Activated naive CD4-positive, alpha-beta T cell treated with anti-CD3 and anti-CD28 coated beads for 36 hours (primary cell): ENCODE results near the gene ATP10D. TPM values are rescaled to one million over a fixed set of nuclear protein-coding genes. Genes with fewer than 3 reads are reported as not detected.
"Not testable (repeated sequence)": the region's sequence is repeated elsewhere in the genome, so short reads cannot be mapped to it uniquely, and the experiment has no call there.

ENCODE experiments used
- CTCF ChIA-PET: fragments of 350-600 bp; sonication (Branson Sonifier 250); formaldehyde crosslinking; loops from one replicate; lab custom pipeline; 2021; ENCODE audit warnings: antibody characterized with exemption; lab: Charles Lee
- DNase-seq: peaks from one replicate; pipeline ENCODE4 v3.0.0-alpha.2; 2020
- H3K27ac Mint-ChIP-seq: one replicate; pipeline ENCODE4 v1.8.0; 2021; ENCODE audit warnings: mild to moderate bottlenecking, mixed read lengths
- H3K27me3 Mint-ChIP-seq: one replicate; pipeline ENCODE4 v1.8.0; 2021; ENCODE audit warnings: low read depth, mixed read lengths
- H3K36me3 Mint-ChIP-seq: one replicate; pipeline ENCODE4 v1.8.0; 2021; ENCODE audit warnings: low read depth, mixed read lengths
- H3K4me1 Mint-ChIP-seq: one replicate; pipeline ENCODE4 v1.8.0; 2021; ENCODE audit warnings: low read depth, mixed read lengths
- H3K4me3 Mint-ChIP-seq: one replicate; pipeline ENCODE4 v1.8.0; 2021; ENCODE audit warnings: mild to moderate bottlenecking, moderate library complexity, mixed read lengths
- H3K9me3 Mint-ChIP-seq: one replicate; pipeline ENCODE4 v1.8.0; 2021; ENCODE audit warnings: mixed read lengths
- intact Hi-C: fragments of 100-400 bp; cut with micrococcal nuclease; formaldehyde crosslinking; loops from one replicate; pipeline ENCODE4 v1.15.1; 2023
- total RNA-seq, 2 experiments: library from RNA; stranded (reverse); gene quantifications; one replicate each; pipeline ENCODE4 v1.2.3, GENCODE V29; 2021

ATP10D gene
- total RNA-seq, 2 experiments from 2014 or later = 2.7 to 3.1 TPM

GRCh38 chr4:47526281-47526680, 41.2 kb downstream of the ATP10D start:
- no peak overlapping the region for H3K27ac Mint-ChIP-seq
- no peak for DNase-seq
- H3K36me3 Mint-ChIP-seq = peaks cover 9% of the 10 kb centered on the region
- no peak overlapping the region for H3K4me3 Mint-ChIP-seq
- H3K27me3 Mint-ChIP-seq = no peaks in the 10 kb centered on the region
- CTCF ChIA-PET = interaction anchor here (0.7 kb wide), 1 partner anchor 12 kb away, joined by 3 read pairs; no protein-coding TSS in a partner anchor
- H3K4me1 Mint-ChIP-seq = peaks cover 6% of the 10 kb centered on the region
- intact Hi-C loops = no loop called here
- peaks cover 14% of the 10 kb centered on the region for H3K9me3 Mint-ChIP-seq

GRCh38 chr4:47528646-47529045, 43.6 kb downstream of the ATP10D start:
- H3K27me3 Mint-ChIP-seq, H3K36me3 Mint-ChIP-seq, H3K4me3 Mint-ChIP-seq, DNase-seq, H3K27ac Mint-ChIP-seq, intact Hi-C loops: not testable (repeated sequence)
- Mint-ChIP-seq H3K4me1 (peaks cover 26% of the 10 kb centered on the region), H3K9me3 (peaks cover 14% of the 10 kb centered on the region)
- CTCF ChIA-PET = interaction anchor here (0.6 kb wide), 1 partner anchor 35 kb away, joined by 4 read pairs; no protein-coding TSS in a partner anchor

DNA sequence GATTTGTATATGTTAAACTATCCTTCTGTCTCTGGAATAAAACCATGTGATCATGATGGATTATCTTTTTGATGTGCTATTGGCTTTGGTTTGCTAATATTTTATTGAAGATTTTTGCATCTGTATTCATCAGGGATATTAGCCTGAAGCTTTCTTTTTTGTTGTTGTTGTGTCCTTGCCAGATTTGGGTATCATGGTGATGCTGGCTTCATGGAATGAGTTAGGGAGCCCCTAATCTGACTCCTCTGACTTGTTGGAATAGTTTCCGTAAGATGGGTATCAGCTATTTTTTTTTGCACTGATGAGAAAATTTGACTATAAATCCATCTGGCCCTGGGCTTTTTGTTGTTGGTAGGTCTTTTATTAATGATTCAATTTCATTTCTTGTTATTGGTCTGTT, 45.7 kb downstream of the ATP10D start:
- peaks cover 33% of the 10 kb centered on the region for H3K4me1 Mint-ChIP-seq
- CTCF ChIA-PET = interaction anchor here (0.6 kb wide), 1 partner anchor 24 kb away, joined by 4 read pairs; no protein-coding TSS in a partner anchor

DNA sequence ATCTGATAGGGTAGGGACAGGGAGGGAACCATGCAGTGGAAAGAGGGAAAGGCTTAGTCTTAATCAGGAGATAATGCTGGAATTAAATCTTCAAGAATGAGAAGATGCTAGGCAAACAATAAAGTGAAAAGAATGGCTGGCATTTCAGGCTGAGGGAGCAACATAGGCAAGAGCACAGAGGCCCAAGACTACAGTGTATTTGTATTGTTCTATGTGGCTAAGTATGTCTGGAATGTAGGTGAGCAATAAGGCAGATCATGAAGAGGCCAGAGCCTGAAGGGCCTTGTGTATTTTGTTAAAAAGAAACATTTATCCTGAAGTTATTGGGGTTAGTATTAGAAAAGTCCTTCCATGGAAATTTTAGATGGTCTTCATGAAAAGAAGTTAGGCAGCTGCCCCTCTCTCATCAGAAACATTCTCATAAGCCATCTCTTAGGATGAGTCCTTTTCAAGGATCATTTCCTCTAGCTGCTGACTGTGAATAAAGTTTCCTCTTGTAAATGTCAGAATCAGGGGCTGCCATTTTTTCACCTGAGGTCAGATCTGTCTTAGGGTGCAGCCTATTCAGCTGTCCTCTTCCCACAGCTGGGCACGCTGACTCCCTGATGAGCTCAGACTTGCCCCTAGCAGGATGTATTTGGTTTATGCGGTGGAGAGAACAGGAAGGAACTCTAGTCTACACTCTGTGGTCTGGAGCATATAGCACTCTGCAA, 46.3 kb downstream of the ATP10D start:
- Mint-ChIP-seq H3K9me3 (peaks cover 14% of the 10 kb centered on the region), H3K36me3 (peaks cover 11% of the 10 kb centered on the region), H3K4me3 (no peak overlapping the region), H3K27me3 (no peaks in the 10 kb centered on the region), H3K27ac (no peak overlapping the region), H3K4me1 (peaks cover 33% of the 10 kb centered on the region)
- intact Hi-C loops = loop anchor here (1.0 to 2.0 kb wide), 2 partner anchors 47 to 68 kb away; partner anchors contain the start of genes ATP10D and COMMD8
- CTCF ChIA-PET = no interaction called here
- DNase-seq = peak; percentile 66

More for the DNA sequence above, 45.7 kb downstream of the ATP10D start:
- Mint-ChIP-seq H3K4me3 (no peak overlapping the region), H3K36me3 (peaks cover 9% of the 10 kb centered on the region), H3K27ac (no peak overlapping the region), H3K27me3 (no peaks in the 10 kb centered on the region), H3K9me3 (peaks cover 14% of the 10 kb centered on the region)
- no peak for DNase-seq
- intact Hi-C loops = loop anchor here (1.0 to 2.0 kb wide), 2 partner anchors 46 to 68 kb away; partner anchors contain the start of genes ATP10D and COMMD8

DNA sequence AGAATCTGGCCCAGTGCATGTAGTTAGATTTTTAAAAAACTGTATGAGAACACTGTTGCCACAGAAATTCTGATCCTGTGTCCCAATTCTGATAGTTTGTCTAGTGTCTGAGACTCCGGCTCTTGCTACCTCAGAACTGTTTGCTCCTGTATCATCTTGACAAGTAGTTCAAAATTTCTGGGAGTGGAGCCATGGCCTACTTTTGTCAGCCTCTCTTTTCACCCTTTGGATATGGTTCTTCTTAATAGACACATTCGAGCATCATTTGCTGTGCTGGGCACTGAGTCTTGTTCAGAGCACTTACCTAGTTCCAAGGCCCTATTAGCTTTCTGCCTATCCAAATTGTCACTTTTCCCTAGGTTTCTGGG, 46.9 kb downstream of the ATP10D start:
- Mint-ChIP-seq H3K9me3 (peaks cover 14% of the 10 kb centered on the region), H3K4me1 (peaks cover 33% of the 10 kb centered on the region), H3K27me3 (no peaks in the 10 kb centered on the region), H3K36me3 (peaks cover 11% of the 10 kb centered on the region), H3K27ac (no peak overlapping the region), H3K4me3 (no peak overlapping the region)
- CTCF ChIA-PET = interaction anchor here (1.4 kb wide), 1 partner anchor 32 kb away, joined by 8 read pairs; no protein-coding TSS in a partner anchor
- intact Hi-C loops = loop anchor here (1.0 to 2.0 kb wide), 2 partner anchors 47 to 69 kb away; partner anchors contain the start of genes ATP10D and COMMD8
- DNase-seq = no peak

DNA sequence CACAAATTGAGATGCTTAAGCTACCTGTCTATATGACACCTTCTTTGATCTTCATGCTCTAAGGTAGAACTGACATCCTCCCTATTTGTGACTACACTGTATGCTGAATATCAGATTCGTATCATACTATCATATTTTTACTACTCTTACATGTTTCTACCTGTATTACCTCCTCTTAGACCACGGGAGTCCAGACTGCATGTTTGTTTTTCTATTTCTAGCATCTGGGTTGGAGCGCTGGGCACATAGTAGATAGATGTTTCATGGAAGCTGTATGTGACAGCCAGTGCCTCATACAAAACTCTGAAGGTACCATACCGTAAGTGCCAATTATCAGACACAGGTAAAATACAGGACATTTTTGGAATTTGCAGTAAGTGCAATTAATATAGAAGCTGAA, 47.6 kb downstream of the ATP10D start:
- intact Hi-C loops = no loop called here
- DNase-seq = no peak
- Mint-ChIP-seq H3K9me3 (peaks cover 14% of the 10 kb centered on the region), H3K36me3 (peaks cover 10% of the 10 kb centered on the region), H3K27ac (no peak overlapping the region), H3K4me3 (no peak overlapping the region), H3K27me3 (no peaks in the 10 kb centered on the region), H3K4me1 (peaks cover 33% of the 10 kb centered on the region)
- CTCF ChIA-PET = interaction anchor here (1.4 kb wide), 1 partner anchor 31 kb away, joined by 8 read pairs; no protein-coding TSS in a partner anchor

- DNase-seq = peak; percentile 10
- intact Hi-C loops = loop anchor here (2.0 kb wide), 1 partner anchor 43 kb away; no protein-coding TSS in a partner anchor
- H3K27ac Mint-ChIP-seq = no peak overlapping the region
- H3K36me3 Mint-ChIP-seq = peaks cover 10% of the 10 kb centered on the region
- peaks cover 33% of the 10 kb centered on the region for H3K4me1 Mint-ChIP-seq
- H3K27me3 Mint-ChIP-seq = no peaks in the 10 kb centered on the region
- H3K4me3 Mint-ChIP-seq = no peak overlapping the region
- H3K9me3 Mint-ChIP-seq = peaks cover 14% of the 10 kb centered on the region
- CTCF ChIA-PET = interaction anchor here (1.2 kb wide), 1 partner anchor 44 kb away, joined by 3 read pairs; no protein-coding TSS in a partner anchor
Measured at GRCh38 chr4:47533689-47534347, 48.7 kb downstream of the ATP10D start.

DNA sequence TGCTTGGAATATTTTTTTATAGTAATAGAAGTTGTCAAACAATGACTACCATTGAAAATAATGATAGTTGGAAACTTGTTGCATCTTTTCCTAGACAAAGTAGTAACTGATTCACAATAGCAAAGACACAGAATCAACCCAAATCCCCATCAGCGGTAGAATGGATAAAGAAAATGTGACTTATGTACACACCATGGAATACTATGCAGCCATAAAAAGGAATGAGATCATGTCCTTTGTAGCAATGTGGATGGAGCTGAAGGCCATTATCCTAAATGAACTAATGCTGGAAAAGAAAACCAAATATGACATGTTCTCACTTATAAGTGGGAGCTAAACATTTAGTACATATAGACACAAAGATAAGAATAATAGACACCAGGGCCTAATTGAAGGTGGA, 49.7 kb downstream of the ATP10D start:
- Mint-ChIP-seq H3K4me1 (peaks cover 33% of the 10 kb centered on the region), H3K36me3 (peaks cover 7% of the 10 kb centered on the region), H3K4me3 (no peak overlapping the region), H3K9me3 (peaks cover 6% of the 10 kb centered on the region), H3K27ac (no peak overlapping the region), H3K27me3 (no peaks in the 10 kb centered on the region)
- intact Hi-C loops = loop anchor here (2.0 kb wide), 1 partner anchor 44 kb away; no protein-coding TSS in a partner anchor
- no peak for DNase-seq
- CTCF ChIA-PET = interaction anchor here (1.2 kb wide), 1 partner anchor 45 kb away, joined by 3 read pairs; no protein-coding TSS in a partner anchor

- intact Hi-C loops = loop anchor here (2.0 kb wide), 1 partner anchor 45 kb away; no protein-coding TSS in a partner anchor
- H3K27ac Mint-ChIP-seq = no peak overlapping the region
- no peak for DNase-seq
- no peak overlapping the region for H3K4me3 Mint-ChIP-seq
- H3K4me1 Mint-ChIP-seq = peaks cover 33% of the 10 kb centered on the region
- H3K9me3 Mint-ChIP-seq = no peaks in the 10 kb centered on the region
- no peaks in the 10 kb centered on the region for H3K27me3 Mint-ChIP-seq
- peaks cover 2% of the 10 kb centered on the region for H3K36me3 Mint-ChIP-seq
- CTCF ChIA-PET = no interaction called here
Measured at GRCh38 chr4:47535567-47536147, 50.6 kb downstream of the ATP10D start.

DNA sequence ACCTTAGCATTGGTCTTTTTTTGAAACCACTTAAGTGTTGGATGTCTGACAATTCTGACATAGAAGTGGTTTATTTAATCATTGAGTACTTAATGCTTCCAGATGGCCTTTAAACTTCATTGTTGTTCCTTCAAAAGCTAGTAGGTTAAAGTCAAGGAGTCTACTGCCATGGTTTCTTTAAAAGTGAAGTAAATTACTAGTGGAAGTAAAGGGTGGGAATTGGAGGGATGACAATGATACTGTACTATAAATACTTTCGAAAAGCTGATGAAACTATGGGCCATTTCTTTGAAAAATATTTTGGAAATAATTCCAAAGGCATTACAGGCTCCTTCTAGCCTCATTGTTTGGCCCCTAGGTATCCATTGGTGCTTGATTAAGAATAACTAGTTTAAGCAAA, 51.9 kb downstream of the ATP10D start:
- Mint-ChIP-seq H3K4me3 (no peak overlapping the region), H3K36me3 (peaks cover 2% of the 10 kb centered on the region), H3K9me3 (no peaks in the 10 kb centered on the region), H3K27me3 (no peaks in the 10 kb centered on the region), H3K27ac (no peak overlapping the region), H3K4me1 (peaks cover 20% of the 10 kb centered on the region)
- CTCF ChIA-PET = interaction anchor here (1.2 kb wide), 1 partner anchor 27 kb away, joined by 5 read pairs; no protein-coding TSS in a partner anchor
- intact Hi-C loops = no loop called here
- no peak for DNase-seq

- peaks cover 7% of the 10 kb centered on the region for H3K4me1 Mint-ChIP-seq
- no peaks in the 10 kb centered on the region for H3K9me3 Mint-ChIP-seq
- peaks cover 2% of the 10 kb centered on the region for H3K36me3 Mint-ChIP-seq
- no peak for DNase-seq
- H3K4me3 Mint-ChIP-seq = no peak overlapping the region
- H3K27me3 Mint-ChIP-seq = no peaks in the 10 kb centered on the region
- CTCF ChIA-PET = no interaction called here
- no peak overlapping the region for H3K27ac Mint-ChIP-seq
- intact Hi-C loops = no loop called here
Measured at GRCh38 chr4:47538111-47538824, 53.2 kb downstream of the ATP10D start.
